GM19452 (cell line): ENCODE measurements around the gene CTIF.
A peak's percentile ranks its signal among the peaks of the same experiment; 100 is the strongest.
"Not testable (repeated sequence)": the region's sequence is repeated elsewhere in the genome, so short reads cannot be mapped to it uniquely, and the experiment has no call there.

Source experiments
- ATAC-seq: cut with Tn5 transposase; IDR thresholded peaks from one replicate; pipeline ENCODE4 v1.9.1; 2021; ENCODE audit not compliant: unreplicated experiment

Gene CTIF

GRCh38 chr18:48809365-48809764 lies 270.5 kb downstream of the CTIF start:
- no peak for ATAC-seq

GRCh38 chr18:48810805-48811204 lies 272.0 kb downstream of the CTIF start:
- ATAC-seq = no peak

GRCh38 chr18:48811401-48811800 lies 272.6 kb downstream of the CTIF start:
- no peak for ATAC-seq

- ATAC-seq = not testable (repeated sequence)
Measured at GRCh38 chr18:48811977-48812451, 273.2 kb downstream of the CTIF start.

- no peak for ATAC-seq
Measured at GRCh38 chr18:48813321-48813720, 274.5 kb downstream of the CTIF start.

GRCh38 chr18:48813833-48814489 lies 275.1 kb downstream of the CTIF start:
- ATAC-seq = no peak

GRCh38 chr18:48814490-48815178 lies 275.8 kb downstream of the CTIF start:
- ATAC-seq = no peak

GRCh38 chr18:48815179-48815515 lies 276.3 kb downstream of the CTIF start:
- no peak for ATAC-seq

GRCh38 chr18:48815581-48816324 lies 276.9 kb downstream of the CTIF start:
- ATAC-seq = no peak

GRCh38 chr18:48816554-48816953 lies 277.7 kb downstream of the CTIF start:
- ATAC-seq = no peak

GRCh38 chr18:48817021-48817461 lies 278.2 kb downstream of the CTIF start:
- no peak for ATAC-seq

- no peak for ATAC-seq
Measured at GRCh38 chr18:48818329-48819254, 279.8 kb downstream of the CTIF start.

- no peak for ATAC-seq
Measured at GRCh38 chr18:48819276-48819675, 280.4 kb downstream of the CTIF start.

GRCh38 chr18:48819781-48820482 lies 281.1 kb downstream of the CTIF start:
- no peak for ATAC-seq

GRCh38 chr18:48820483-48821250 lies 281.8 kb downstream of the CTIF start:
- ATAC-seq = peak; percentile 94

- peak; percentile 1 for ATAC-seq
Measured at GRCh38 chr18:48821251-48821590, 282.4 kb downstream of the CTIF start.

- no peak for ATAC-seq
Measured at GRCh38 chr18:48821845-48822244, 283.0 kb downstream of the CTIF start.

- ATAC-seq = no peak
Measured at GRCh38 chr18:48824231-48824970, 285.6 kb downstream of the CTIF start.
